Neural cell (in vitro differentiated cells): Measurements from ENCODE around the gene CFAP61. TPM values are rescaled to one million over a fixed set of nuclear protein-coding genes. Genes with fewer than 3 reads are reported as not detected.

ENCODE experiments used
- H2AFZ ChIP-seq: fragments of 200-600, 300-800 bp; sonication (generic), shearing (Covaris generic); 2 replicates; pipeline ENCODE4 v1.6.0; 2014; ENCODE audit warnings: low read depth, mild to moderate bottlenecking, antibody characterized with exemption, low read length, moderate library complexity
- H3F3A ChIP-seq: fragments of 200-600 bp; shearing (Covaris generic); 2 replicates; pipeline ENCODE4 v1.6.1; 2016; ENCODE audit warnings: mild to moderate bottlenecking, moderate library complexity, mixed read lengths, antibody characterized with exemption, low read length; ENCODE audit not compliant: insufficient read depth, poor library complexity, severe bottlenecking
- H3K27ac ChIP-seq: fragments of 200-600, 300-800 bp; sonication (generic), shearing (Covaris generic); 2 replicates; pipeline ENCODE4 v1.5.1; 2014; ENCODE audit warnings: mild to moderate bottlenecking, low read length, moderate library complexity
- H3K27me3 ChIP-seq: fragments of 300-800, 200-600 bp; sonication (generic), shearing (Covaris generic); 2 replicates; pipeline ENCODE4 v1.6.0; 2014; ENCODE audit warnings: mild to moderate bottlenecking, low read depth, low read length, moderate library complexity; ENCODE audit not compliant: insufficient read depth
- H3K36me3 ChIP-seq: fragments of 300-800, 200-600 bp; sonication (generic), shearing (Covaris generic); 2 replicates; pipeline ENCODE4 v1.5.1; 2014; ENCODE audit warnings: mild to moderate bottlenecking, antibody characterized with exemption, low read length, moderate library complexity; ENCODE audit not compliant: insufficient read depth
- H3K4me2 ChIP-seq: fragments of 300-800, 200-600 bp; sonication (generic), shearing (Covaris generic); 2 replicates; pipeline ENCODE4 v1.6.0; 2014; ENCODE audit warnings: mild to moderate bottlenecking, low read length
- H3K4me3 ChIP-seq: fragments of 300-800, 200-600 bp; sonication (generic), shearing (Covaris generic); 2 replicates; pipeline ENCODE4 v1.5.1; 2014; ENCODE audit warnings: mild to moderate bottlenecking, low read length, moderate library complexity
- H3K79me2 ChIP-seq: fragments of 200-600 bp; shearing (Covaris generic); replicated peaks from 2 replicates; pipeline ENCODE4 v1.6.0; 2014; ENCODE audit warnings: mild to moderate bottlenecking, low read length, moderate library complexity; ENCODE audit not compliant: insufficient read depth
- H3K9ac ChIP-seq: fragments of 300-800, 200-600 bp; sonication (generic), shearing (Covaris generic); 2 replicates; pipeline ENCODE4 v1.6.1; 2016; ENCODE audit warnings: mild to moderate bottlenecking, low read length, mixed read lengths
- H3K9me2 ChIP-seq: fragments of 200-600 bp; shearing (Covaris generic); 2 replicates; pipeline ENCODE4 v1.6.1; 2016; ENCODE audit warnings: mild to moderate bottlenecking, low read length, mixed read lengths; ENCODE audit not compliant: insufficient read depth
- H3K9me3 ChIP-seq: fragments of 200-600, 300-800 bp; sonication (generic), shearing (Covaris generic); 2 replicates; pipeline ENCODE4 v1.6.1; 2016; ENCODE audit warnings: mild to moderate bottlenecking, mixed run types, low read length, moderate library complexity, mixed read lengths
- H4K20me1 ChIP-seq: fragments of 200-600 bp; shearing (Covaris generic); 2 replicates; pipeline ENCODE4 v1.6.1; 2016; ENCODE audit warnings: mild to moderate bottlenecking, mixed run types; ENCODE audit not compliant: insufficient read depth
- CTCF ChIP-seq: fragments of 450-650 bp; IDR thresholded peaks from 2 replicates; pipeline ENCODE4 v1.5.1; 2014; ENCODE audit warnings: antibody characterized with exemption, mild to moderate bottlenecking, moderate library complexity; ENCODE audit not compliant: poor library complexity, severe bottlenecking
- EP300 ChIP-seq: fragments of 450-650 bp; conservative IDR thresholded peaks from 2 replicates; pipeline ENCODE4 v1.6.1; 2014; ENCODE audit warnings: antibody characterized with exemption, mild to moderate bottlenecking, moderate library complexity; ENCODE audit not compliant: poor library complexity, severe bottlenecking
- EZH2 ChIP-seq: fragments of 200-600, 300-800 bp; shearing (Covaris generic), sonication (generic); IDR thresholded peaks from 2 replicates; pipeline ENCODE4 v1.6.1; 2014; ENCODE audit warnings: antibody characterized with exemption, low read length, borderline replicate concordance, mild to moderate bottlenecking; ENCODE audit not compliant: insufficient read depth, poor library complexity, severe bottlenecking
- MXI1 ChIP-seq: fragments of 450-650 bp; conservative IDR thresholded peaks from 2 replicates; pipeline ENCODE4 v1.6.1; 2014; ENCODE audit warnings: antibody characterized with exemption, mild to moderate bottlenecking; ENCODE audit not compliant: poor library complexity, severe bottlenecking
- POLR2AphosphoS5 ChIP-seq: IDR thresholded peaks from 2 replicates; pipeline ENCODE4 v1.6.1; 2012
- RAD21 ChIP-seq: fragments of 450-650 bp; conservative IDR thresholded peaks from 2 replicates; pipeline ENCODE4 v1.6.1; 2014; ENCODE audit warnings: antibody characterized with exemption, mild to moderate bottlenecking, moderate library complexity
- REST ChIP-seq: IDR thresholded peaks from 2 replicates; pipeline ENCODE4 v1.6.1; 2012; ENCODE audit warnings: borderline replicate concordance
- SMC3 ChIP-seq: fragments of 450-650 bp; conservative IDR thresholded peaks from 2 replicates; pipeline ENCODE4 v1.6.1; 2014; ENCODE audit warnings: antibody characterized with exemption, mild to moderate bottlenecking, moderate library complexity; ENCODE audit not compliant: poor library complexity
- TAF1 ChIP-seq: IDR thresholded peaks from 2 replicates; pipeline ENCODE4 v1.6.1; 2012; ENCODE audit warnings: low read depth
- polyA plus RNA-seq: library from polyadenylated mRNA; depleted of rRNA; stranded (reverse); fragments of >200 nt; gene quantifications from 2 replicates; pipeline ENCODE4 v1.2.3, GENCODE V29; 2014

The CFAP61 gene
- polyA plus RNA-seq, 1 donor from 2014 or later = 0.42 TPM

GRCh38 chr20:20173254-20173653 lies 120.9 kb downstream of the CFAP61 start:
- Histone ChIP-seq H3K4me3 (no peak overlapping the region), H3K4me2 (no peak overlapping the region), H3K9me3 (no peaks in the 10 kb centered on the region), H2AFZ (no peak overlapping the region), H3F3A (no peaks in the 10 kb centered on the region), H3K27me3 (no peaks in the 10 kb centered on the region), H4K20me1 (no peaks in the 10 kb centered on the region), H3K9me2 (no peaks in the 10 kb centered on the region), H3K79me2 (no peaks in the 10 kb centered on the region), H3K27ac (no peak overlapping the region), H3K9ac (no peak overlapping the region), H3K36me3 (no peaks in the 10 kb centered on the region)
- no peak for TF ChIP-seq TAF1
- TF ChIP-seq EP300 = no peak

- no peaks in the 10 kb centered on the region for H3K9me2 ChIP-seq
- H3K9ac ChIP-seq = no peak overlapping the region
- H3K27ac ChIP-seq = no peak overlapping the region
- H3K36me3 ChIP-seq = no peaks in the 10 kb centered on the region
- no peaks in the 10 kb centered on the region for H3K9me3 ChIP-seq
- H3K79me2 ChIP-seq = no peaks in the 10 kb centered on the region
- no peak overlapping the region for H3K4me3 ChIP-seq
- TF ChIP-seq MXI1 (no peak), EP300 (no peak), RAD21 (no peak), EZH2 (no peak), SMC3 (no peak), REST (no peak), POLR2AphosphoS5 (no peak), CTCF (no peak), TAF1 (no peak)
- no peaks in the 10 kb centered on the region for H3K27me3 ChIP-seq
- no peak overlapping the region for H2AFZ ChIP-seq
- no peak overlapping the region for H3K4me2 ChIP-seq
- H3F3A ChIP-seq = no peaks in the 10 kb centered on the region
- H4K20me1 ChIP-seq = no peaks in the 10 kb centered on the region
Measured at GRCh38 chr20:20174089-20174835, 121.9 kb downstream of the CFAP61 start.
